Breast epithelium (tissue), 4 donors: Measurements from ENCODE around the gene PTCHD1. TPM values are rescaled to one million over a fixed set of nuclear protein-coding genes. Genes with fewer than 3 reads are reported as not detected.

ENCODE experiments used
- DNase-seq, 2 donors: peaks; one replicate each; pipeline ENCODE4 v3.0.0-alpha.2; 2019; ENCODE audit warnings: low spot score in 2 of 2
- H3K27ac ChIP-seq, 2 donors: fragments of 200-600 bp; sonication (generic) in 1 of 2; one replicate each; pipeline ENCODE4 v1.5.1; 2016 to 2019; ENCODE audit warnings: mild to moderate bottlenecking in 1 of 2
- H3K27me3 ChIP-seq, 2 donors: fragments of 200-600 bp; sonication (generic) in 1 of 2; one replicate each; pipeline versions ENCODE4 v1.5.1 to v1.6.0; 2017 to 2019; ENCODE audit warnings: control low read depth in 1 of 2, mild to moderate bottlenecking in 1 of 2
- H3K36me3 ChIP-seq: fragments of 200-600 bp; one replicate; pipeline ENCODE4 v1.5.1; 2019
- H3K4me1 ChIP-seq, 2 donors: fragments of 200-600 bp; sonication (generic); one replicate each; pipeline ENCODE4 v1.5.1; 2016 to 2019; ENCODE audit warnings: control low read depth in 1 of 2
- H3K4me3 ChIP-seq, 3 donors: fragments of 200-600 bp; sonication (generic); 1 replicate in 2 of 3; 2 replicates in 1 of 3; pipeline ENCODE4 v1.5.1; 2016 to 2019; ENCODE audit warnings: mild to moderate bottlenecking in 3 of 3, moderate library complexity in 2 of 3
- H3K9me3 ChIP-seq, 2 donors: fragments of 200-600 bp; sonication (generic) in 1 of 2; one replicate each; pipeline ENCODE4 v1.5.1; 2016 to 2019; ENCODE audit warnings: control low read depth in 1 of 2
- CTCF ChIP-seq, 3 donors: fragments of 450-650 bp; IDR thresholded peaks; one replicate each; pipeline ENCODE4 v1.5.1; 2016 to 2017; ENCODE audit warnings: antibody characterized with exemption in 3 of 3, mild to moderate bottlenecking in 3 of 3, moderate library complexity in 3 of 3
- POLR2A ChIP-seq: fragments of 450-650 bp; IDR thresholded peaks from one replicate; pipeline ENCODE4 v1.6.1; 2016; ENCODE audit warnings: antibody characterized with exemption, mild to moderate bottlenecking, moderate library complexity
- POLR2AphosphoS5 ChIP-seq, 3 donors: sonication (generic); formaldehyde crosslinking; IDR thresholded peaks; one replicate each; pipeline ENCODE4 v1.6.1; 2017; ENCODE audit warnings: antibody characterized with exemption in 3 of 3
- intact Hi-C: fragments of 100-400 bp; cut with DNase I; formaldehyde crosslinking; loops from one replicate; pipeline ENCODE4 v1.15.1; 2023; ENCODE audit warnings: low total_unique reads
- total RNA-seq, 3 donors: library from RNA; depleted of rRNA; stranded (reverse); fragments of >200 nt; gene quantifications; one replicate each; pipeline ENCODE4 v1.1.0, GENCODE V29; 2016

The PTCHD1 gene
- total RNA-seq, 3 donors from 2014 or later = under 0.01 to 5.7 (median 1.3) TPM

GRCh38 chrX:23334521-23334847 is 165 bp upstream of the PTCHD1 start:
- no peak for DNase-seq
- Histone ChIP-seq H3K4me1 (no peaks in the 10 kb centered on the region), H3K9me3 (no peaks in the 10 kb centered on the region), H3K4me3 (peak overlapping the region; percentile 27 to 67 (median 48)), H3K36me3 (no peaks in the 10 kb centered on the region), H3K27me3 (peaks cover 0 to 85% of the 10 kb centered on the region in 2 donors), H3K27ac (no peak overlapping the region)
- no peak for TF ChIP-seq CTCF (IDR thresholded peaks at IDR 0.05)
- no peak for TF ChIP-seq POLR2A
- TF ChIP-seq POLR2AphosphoS5 (IDR thresholded peaks at IDR 0.05) = no peak
- intact Hi-C loops = no loop called here

- Histone ChIP-seq H3K9me3 (no peaks in the 10 kb centered on the region), H3K27me3 (peaks cover 0 to 82% of the 10 kb centered on the region in 2 donors), H3K4me3 (no peak overlapping the region), H3K36me3 (no peaks in the 10 kb centered on the region), H3K27ac (no peak overlapping the region), H3K4me1 (no peaks in the 10 kb centered on the region)
- intact Hi-C loops = no loop called here
- no peak for DNase-seq
- TF ChIP-seq POLR2A (no peak), POLR2AphosphoS5 (IDR thresholded peaks at IDR 0.05) (no peak), CTCF (IDR thresholded peaks at IDR 0.05) (no peak)
Measured at GRCh38 chrX:23338334-23338733, 3.7 kb downstream of the PTCHD1 start.

GRCh38 chrX:23341452-23341851 is 6.8 kb downstream of the PTCHD1 start:
- no peak overlapping the region for H3K4me3 ChIP-seq
- no peak overlapping the region for H3K27ac ChIP-seq
- no peaks in the 10 kb centered on the region for H3K4me1 ChIP-seq
- H3K9me3 ChIP-seq = no peaks in the 10 kb centered on the region
- TF ChIP-seq POLR2A (no peak), POLR2AphosphoS5 (IDR thresholded peaks at IDR 0.05) (no peak), CTCF (IDR thresholded peaks at IDR 0.05) (no peak)
- DNase-seq = no peak
- peaks cover 0 to 81% of the 10 kb centered on the region in 2 donors for H3K27me3 ChIP-seq
- intact Hi-C loops = no loop called here
- no peaks in the 10 kb centered on the region for H3K36me3 ChIP-seq

GRCh38 chrX:23344238-23344903 is 9.7 kb downstream of the PTCHD1 start:
- Histone ChIP-seq H3K36me3 (no peaks in the 10 kb centered on the region), H3K4me3 (no peak overlapping the region), H3K27ac (no peak overlapping the region), H3K27me3 (peaks cover 0 to 67% of the 10 kb centered on the region in 2 donors), H3K4me1 (no peaks in the 10 kb centered on the region), H3K9me3 (no peaks in the 10 kb centered on the region)
- DNase-seq = no peak
- intact Hi-C loops = no loop called here
- no peak for TF ChIP-seq CTCF (IDR thresholded peaks at IDR 0.05)
- no peak for TF ChIP-seq POLR2A
- no peak for TF ChIP-seq POLR2AphosphoS5 (IDR thresholded peaks at IDR 0.05)

GRCh38 chrX:23344904-23345271 is 10.2 kb downstream of the PTCHD1 start:
- no peak for DNase-seq
- TF ChIP-seq POLR2AphosphoS5 (IDR thresholded peaks at IDR 0.05) (no peak), CTCF (IDR thresholded peaks at IDR 0.05) (no peak), POLR2A (no peak)
- Histone ChIP-seq H3K27ac (no peak overlapping the region), H3K9me3 (no peaks in the 10 kb centered on the region), H3K27me3 (peaks cover 0 to 62% of the 10 kb centered on the region in 2 donors), H3K4me3 (no peak overlapping the region), H3K4me1 (no peaks in the 10 kb centered on the region), H3K36me3 (no peaks in the 10 kb centered on the region)
- intact Hi-C loops = loop anchor here (5.0 kb wide), 1 partner anchor 613 kb away; no protein-coding TSS in a partner anchor
